GM12878 (cell line): ENCODE measurements around the gene SLC15A3. TPM values are rescaled to one million over a fixed set of nuclear protein-coding genes. Genes with fewer than 3 reads are reported as not detected.

Source experiments
- ATAC-seq: fragments of 200-7000 bp; cut with Tn5 transposase; 3 replicates; pipeline ENCODE4 v1.9.1; 2020; ENCODE audit warnings: mild to moderate bottlenecking, moderate library complexity
- BruUV-seq: library from RNA; stranded (reverse); fragments of 400-500 nt; replicated peaks from 2 replicates; lab custom pipeline; 2021; lab: Mats Ljungman, UMichigan
- CTCF ChIA-PET: fragments of 300-600 bp; sonication (Branson Sonifier 250); formaldehyde crosslinking; extraction: SDS; loops from one replicate; lab custom pipeline; 2021; ENCODE audit warnings: inconsistent platforms; lab: Yijun Ruan, JAX
- POLR2A ChIA-PET: fragments of 350-600 bp; formaldehyde crosslinking; extraction: SDS; loops from one replicate; lab custom pipeline; 2021; ENCODE audit warnings: inconsistent platforms; lab: Charles Lee
- RAD21 ChIA-PET: fragments of 300-600 bp; sonication (Branson Sonifier 250); formaldehyde crosslinking; loops from one replicate; lab custom pipeline; 2023; ENCODE audit warnings: antibody characterized with exemption; ENCODE audit not compliant: unreplicated experiment; lab: Charles Lee
- SMC1A ChIA-PET: fragments of 300-600 bp; sonication (Branson Sonifier 250); formaldehyde crosslinking; loops from one replicate; lab custom pipeline; 2023; ENCODE audit not compliant: unreplicated experiment, uncharacterized antibody; lab: Charles Lee
- DNase-seq: peaks from one replicate; pipeline ENCODE4 v3.0.0-alpha.2; 2011; ENCODE audit warnings: low read depth, low spot score
- FAIRE-seq: peaks from 3 replicates; lab custom pipeline; 2011; peaks lifted over from hg19 to GRCh38; lab: Jason Lieb, UNC
- H2AFZ ChIP-seq: 2 replicates; pipeline ENCODE4 v1.6.0; 2011; ENCODE audit warnings: low read depth, low read length, control low read depth; ENCODE audit not compliant: control insufficient read depth
- H3K27ac ChIP-seq: 2 replicates; pipeline ENCODE4 v1.5.1; 2011; ENCODE audit warnings: control low read depth; ENCODE audit not compliant: control insufficient read depth, insufficient read depth
- H3K27me3 ChIP-seq, 2 experiments: replicated peaks in 1 of 2; 2 replicates each; pipeline versions ENCODE4 v1.6.0 to v1.6.1; 2011; ENCODE audit warnings: low read length in 1 of 2; ENCODE audit not compliant: control insufficient read depth in 2 of 2, insufficient read depth in 2 of 2
- H3K36me3 ChIP-seq, 2 experiments: 2 replicates each; pipeline ENCODE4 v1.5.1; 2011; ENCODE audit warnings: low read length in 1 of 2; ENCODE audit not compliant: control insufficient read depth in 2 of 2, insufficient read depth in 2 of 2
- H3K4me1 ChIP-seq: 2 replicates; pipeline ENCODE4 v1.6.1; 2011; ENCODE audit warnings: mild to moderate bottlenecking, low read length, moderate library complexity, mixed read lengths; ENCODE audit not compliant: control insufficient read depth, insufficient read depth
- H3K4me2 ChIP-seq: 2 replicates; pipeline ENCODE4 v1.6.0; 2011; ENCODE audit warnings: control low read depth; ENCODE audit not compliant: control insufficient read depth, insufficient read depth
- H3K4me3 ChIP-seq: fragments of 200-600 bp; sonication (generic); 2 replicates; pipeline ENCODE4 v1.5.1; 2016
- H3K79me2 ChIP-seq: 2 replicates; pipeline ENCODE4 v1.6.0; 2011; ENCODE audit warnings: low read length; ENCODE audit not compliant: control insufficient read depth, insufficient read depth
- H3K9ac ChIP-seq: 2 replicates; pipeline ENCODE4 v1.8.0; 2011; ENCODE audit warnings: low read length, control low read depth, mixed read lengths; ENCODE audit not compliant: control insufficient read depth, insufficient read depth
- H3K9me3 ChIP-seq: replicated peaks from 3 replicates; pipeline ENCODE4 v1.5.1; 2011; ENCODE audit warnings: mild to moderate bottlenecking, low read length; ENCODE audit not compliant: control insufficient read depth, insufficient read depth
- H4K20me1 ChIP-seq: 2 replicates; pipeline ENCODE4 v1.6.0; 2011; ENCODE audit not compliant: control insufficient read depth, insufficient read depth
- CTCF ChIP-seq, 3 experiments: IDR thresholded peaks in 2 of 3; conservative IDR thresholded peaks in 1 of 3; 2 replicates each; pipeline ENCODE4 v1.5.1; 2011; ENCODE audit warnings: low read depth in 3 of 3, low read length in 3 of 3, mild to moderate bottlenecking in 3 of 3, control low read depth in 2 of 3, moderate library complexity in 2 of 3, inconsistent platforms in 1 of 3, mixed read lengths in 1 of 3; ENCODE audit not compliant: control insufficient read depth in 2 of 3, insufficient read depth in 1 of 3; ENCODE audit errors: extremely low read depth in 1 of 3
- ETV6 ChIP-seq, 2 experiments: fragments of 450-650 bp in 1 of 2; IDR thresholded peaks in 1 of 2; conservative IDR thresholded peaks in 1 of 2; 2 replicates each; pipeline ENCODE4 v1.6.1; 2014; ENCODE audit warnings: antibody characterized with exemption in 1 of 2, borderline replicate concordance in 1 of 2, low read depth in 1 of 2, mild to moderate bottlenecking in 1 of 2, moderate library complexity in 1 of 2
- HDGF ChIP-seq: fragments of 450-650 bp; IDR thresholded peaks from 2 replicates; pipeline ENCODE4 v1.6.1; 2016; ENCODE audit warnings: antibody characterized with exemption
- HSF1 ChIP-seq: fragments of 150-350 bp; IDR thresholded peaks from 2 replicates; pipeline ENCODE4 v1.6.1; 2014; ENCODE audit warnings: mild to moderate bottlenecking, low read depth, low read length
- KDM1A ChIP-seq: fragments of 200-600 bp; sonication (generic); IDR thresholded peaks from 2 replicates; pipeline ENCODE4 v1.6.1; 2016; ENCODE audit warnings: borderline replicate concordance
- MEF2B ChIP-seq: fragments of 450-650 bp; IDR thresholded peaks from 2 replicates; pipeline ENCODE4 v1.6.1; 2018; ENCODE audit warnings: mild to moderate bottlenecking, moderate library complexity; ENCODE audit not compliant: partially characterized antibody, poor library complexity, severe bottlenecking
- POU2F2 ChIP-seq: IDR thresholded peaks from 3 replicates; pipeline ENCODE4 v1.6.1; 2011; ENCODE audit warnings: low read depth, mild to moderate bottlenecking, low read length, borderline replicate concordance
- SMARCA5 ChIP-seq: fragments of 450-650 bp; IDR thresholded peaks from 2 replicates; pipeline ENCODE4 v1.6.1; 2017; ENCODE audit warnings: mild to moderate bottlenecking
- STAT1 ChIP-seq: fragments of 450-650 bp; conservative IDR thresholded peaks from 2 replicates; pipeline ENCODE4 v1.6.1; 2014; ENCODE audit warnings: antibody characterized with exemption, mild to moderate bottlenecking
- ZNF217 ChIP-seq: fragments of 450-650 bp; IDR thresholded peaks from 2 replicates; pipeline ENCODE4 v1.6.1; 2017; ENCODE audit warnings: antibody characterized with exemption, mild to moderate bottlenecking
- ZNF24 ChIP-seq: fragments of 450-650 bp; IDR thresholded peaks from 2 replicates; pipeline ENCODE4 v1.6.1; 2017; ENCODE audit warnings: antibody characterized with exemption, mild to moderate bottlenecking
- WGBS: methylation state at CpG from one replicate; pipeline ENCODE4 v1.1.6; 2016; ENCODE audit warnings: low lambda C conversion rate; ENCODE audit not compliant: insufficient replicate concordance, insufficient coverage; ENCODE audit errors: missing lambda C conversion rate; 5-methylcytosine and 5-hydroxymethylcytosine counted together
- in situ Hi-C: fragments of 300-500 bp; cut with MboI; formaldehyde crosslinking; loops from 9 replicates; pipeline ENCODE4 v1.14.3; 2018; ENCODE audit warnings: mixed read lengths
- intact Hi-C: fragments of 100-400 bp; cut with micrococcal nuclease; formaldehyde crosslinking; loops from one replicate; pipeline ENCODE4 v1.14.2; 2022; ENCODE audit not compliant: unreplicated experiment
- polyA plus RNA-seq, 11 experiments: library from polyadenylated mRNA; depleted of rRNA in 4 of 11; unstranded in 6 of 11; stranded (reverse) in 5 of 11; fragments of >200 nt; fragmentation: Nextera tagmentation in 4 of 11; fragmentation: Illumina TruSeq in 1 of 11; extraction: Ambion mirVana in 4 of 11; extraction: Trizol in 1 of 11; gene quantifications; 1 replicate in 1 of 11; 2 replicates in 10 of 11; pipeline versions ENCODE4 v1.2.1 to v1.2.3, GENCODE V29; 2011 to 2016; ENCODE audit warnings: inconsistent platforms in 2 of 11, missing spikeins in 2 of 11, low read depth in 1 of 11
- total RNA-seq, 4 experiments: library from RNA; depleted of rRNA in 3 of 4; stranded (reverse); fragments of >200 nt in 3 of 4; fragmentation: Illumina TruSeq in 1 of 4; extraction: Trizol in 1 of 4; gene quantifications; 2 replicates each; pipeline versions ENCODE4 v1.2.1 to v1.2.3, GENCODE V29; 2013 to 2021
- TF ChIP-seq, protein P1 (sequence below): IDR thresholded peaks from 2 replicates; pipeline ENCODE4 v1.6.1; 2011; ENCODE audit warnings: borderline replicate concordance, low read depth, mild to moderate bottlenecking, moderate library complexity, mixed read lengths, low read length; ENCODE audit not compliant: insufficient read depth; ENCODE audit errors: extremely low read length
- TF ChIP-seq, protein P2 (sequence below): IDR thresholded peaks from 2 replicates; pipeline ENCODE4 v1.6.1; 2012; ENCODE audit warnings: low read depth, low read length, improper control_type of control experiment
- TF ChIP-seq, protein P3 (sequence below): fragments of 450-650 bp; formaldehyde crosslinking; IDR thresholded peaks from 2 replicates; pipeline ENCODE4 v1.4.0; 2020; ENCODE audit warnings: mild to moderate bottlenecking, moderate library complexity

Gene SLC15A3
- total and polyA plus RNA-seq, 10 of the 15 experiments (the other 5 are each of a cell fraction or from before 2014, with no cell fraction given) = 17.7 to 102 (median 55.8) TPM

DNA sequence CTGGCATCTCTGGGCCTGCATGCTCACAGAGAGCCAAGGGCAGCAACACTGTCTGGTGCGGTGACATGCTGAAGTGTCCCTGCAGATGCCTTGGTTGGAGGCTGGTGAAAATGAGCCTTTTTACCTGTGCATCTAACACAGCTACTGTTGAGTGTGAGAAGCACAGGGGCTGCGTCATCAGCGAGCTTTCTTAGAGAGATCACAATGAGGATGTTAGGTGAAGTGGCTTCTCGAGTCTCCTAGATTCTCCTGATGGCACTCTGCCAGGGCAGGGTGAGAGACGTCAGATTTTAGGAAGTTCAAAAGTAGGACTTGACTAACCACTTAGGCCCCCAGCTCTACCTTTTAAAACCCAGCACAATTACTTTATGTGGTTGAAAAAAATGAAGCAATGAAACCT lies 3.6 kb upstream of the SLC15A3 start:
- intact Hi-C loops (loop anchor here (10.0 kb wide), 1 partner anchor 111 kb away; the partner anchor contains the start of gene CCDC86), in situ Hi-C loops (no loop called here)
- FAIRE-seq (no peak), DNase-seq (no peak), ATAC-seq (no peak)
- 55% methylated on average over 5 of the region's 5 CpGs for WGBS
- peaks cover 19% of the 10 kb centered on the region for H3K79me2 ChIP-seq
- no peak overlapping the region for H2AFZ ChIP-seq
- POLR2A ChIA-PET = interaction anchor here (0.7 to 1.5 kb wide), 2 partner anchors 205 to 242 kb away, joined by 4 to 6 read pairs; no protein-coding TSS in a partner anchor
- H3K4me1 ChIP-seq = peaks cover 28% of the 10 kb centered on the region
- no peaks in the 10 kb centered on the region for H3K36me3 ChIP-seq
- SMC1A ChIA-PET = interaction anchor here (0.8 kb wide), 1 partner anchor 157 kb away, joined by 3 read pairs; no protein-coding TSS in a partner anchor
- H3K27ac ChIP-seq = no peak overlapping the region
- RAD21 ChIA-PET = interaction anchor here (3.4 to 3.6 kb wide), 2 partner anchors 15 to 41 kb away, joined by 17 to 21 read pairs; partner anchors contain the start of genes CD6 and TMEM109
- H3K4me3 ChIP-seq = no peak overlapping the region
- CTCF ChIA-PET = interaction anchor here (0.6 to 2.8 kb wide), 4 partner anchors 14 to 231 kb away, joined by 3 to 18 read pairs (median 4); no protein-coding TSS in a partner anchor
- no peak overlapping the region for H3K9ac ChIP-seq
- no peaks in the 10 kb centered on the region for H4K20me1 ChIP-seq
- no peak overlapping the region for H3K4me2 ChIP-seq
- H3K9me3 ChIP-seq = no peaks in the 10 kb centered on the region; the same call in 2 of the 3 replicates
- no TSS peak for BruUV-seq
- H3K27me3 ChIP-seq = no peaks in the 10 kb centered on the region
- TF ChIP-seq HSF1 = no peak
- TF ChIP-seq POU2F2 = no peak
- no peak for TF ChIP-seq ZNF217
- no peak for TF ChIP-seq SMARCA5
- no peak for TF ChIP-seq MEF2B
- TF ChIP-seq, protein P1, sequence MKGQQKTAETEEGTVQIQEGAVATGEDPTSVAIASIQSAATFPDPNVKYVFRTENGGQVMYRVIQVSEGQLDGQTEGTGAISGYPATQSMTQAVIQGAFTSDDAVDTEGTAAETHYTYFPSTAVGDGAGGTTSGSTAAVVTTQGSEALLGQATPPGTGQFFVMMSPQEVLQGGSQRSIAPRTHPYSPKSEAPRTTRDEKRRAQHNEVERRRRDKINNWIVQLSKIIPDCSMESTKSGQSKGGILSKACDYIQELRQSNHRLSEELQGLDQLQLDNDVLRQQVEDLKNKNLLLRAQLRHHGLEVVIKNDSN = no peak
- TF ChIP-seq KDM1A = no peak
- TF ChIP-seq ZNF24 = no peak
- TF ChIP-seq ETV6 (conservative IDR thresholded peaks at IDR 0.05 in 1 of 2, IDR thresholded peaks at IDR 0.05 in 1 of 2; ENCODE audit: borderline replicate concordance in 1 of 2, low read depth in 1 of 2) = no peak
- TF ChIP-seq, protein P2, sequence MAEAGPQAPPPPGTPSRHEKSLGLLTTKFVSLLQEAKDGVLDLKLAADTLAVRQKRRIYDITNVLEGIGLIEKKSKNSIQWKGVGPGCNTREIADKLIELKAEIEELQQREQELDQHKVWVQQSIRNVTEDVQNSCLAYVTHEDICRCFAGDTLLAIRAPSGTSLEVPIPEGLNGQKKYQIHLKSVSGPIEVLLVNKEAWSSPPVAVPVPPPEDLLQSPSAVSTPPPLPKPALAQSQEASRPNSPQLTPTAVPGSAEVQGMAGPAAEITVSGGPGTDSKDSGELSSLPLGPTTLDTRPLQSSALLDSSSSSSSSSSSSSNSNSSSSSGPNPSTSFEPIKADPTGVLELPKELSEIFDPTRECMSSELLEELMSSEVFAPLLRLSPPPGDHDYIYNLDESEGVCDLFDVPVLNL = no peak
- TF ChIP-seq HDGF = no peak
- no peak for TF ChIP-seq CTCF (IDR thresholded peaks at IDR 0.05 in 2 of 3, conservative IDR thresholded peaks at IDR 0.05 in 1 of 3; ENCODE audit: control insufficient read depth in 2 of 3, extremely low read depth in 1 of 3, insufficient read depth in 1 of 3, low read depth in 3 of 3, low read length in 3 of 3)
- TF ChIP-seq, protein P3, sequence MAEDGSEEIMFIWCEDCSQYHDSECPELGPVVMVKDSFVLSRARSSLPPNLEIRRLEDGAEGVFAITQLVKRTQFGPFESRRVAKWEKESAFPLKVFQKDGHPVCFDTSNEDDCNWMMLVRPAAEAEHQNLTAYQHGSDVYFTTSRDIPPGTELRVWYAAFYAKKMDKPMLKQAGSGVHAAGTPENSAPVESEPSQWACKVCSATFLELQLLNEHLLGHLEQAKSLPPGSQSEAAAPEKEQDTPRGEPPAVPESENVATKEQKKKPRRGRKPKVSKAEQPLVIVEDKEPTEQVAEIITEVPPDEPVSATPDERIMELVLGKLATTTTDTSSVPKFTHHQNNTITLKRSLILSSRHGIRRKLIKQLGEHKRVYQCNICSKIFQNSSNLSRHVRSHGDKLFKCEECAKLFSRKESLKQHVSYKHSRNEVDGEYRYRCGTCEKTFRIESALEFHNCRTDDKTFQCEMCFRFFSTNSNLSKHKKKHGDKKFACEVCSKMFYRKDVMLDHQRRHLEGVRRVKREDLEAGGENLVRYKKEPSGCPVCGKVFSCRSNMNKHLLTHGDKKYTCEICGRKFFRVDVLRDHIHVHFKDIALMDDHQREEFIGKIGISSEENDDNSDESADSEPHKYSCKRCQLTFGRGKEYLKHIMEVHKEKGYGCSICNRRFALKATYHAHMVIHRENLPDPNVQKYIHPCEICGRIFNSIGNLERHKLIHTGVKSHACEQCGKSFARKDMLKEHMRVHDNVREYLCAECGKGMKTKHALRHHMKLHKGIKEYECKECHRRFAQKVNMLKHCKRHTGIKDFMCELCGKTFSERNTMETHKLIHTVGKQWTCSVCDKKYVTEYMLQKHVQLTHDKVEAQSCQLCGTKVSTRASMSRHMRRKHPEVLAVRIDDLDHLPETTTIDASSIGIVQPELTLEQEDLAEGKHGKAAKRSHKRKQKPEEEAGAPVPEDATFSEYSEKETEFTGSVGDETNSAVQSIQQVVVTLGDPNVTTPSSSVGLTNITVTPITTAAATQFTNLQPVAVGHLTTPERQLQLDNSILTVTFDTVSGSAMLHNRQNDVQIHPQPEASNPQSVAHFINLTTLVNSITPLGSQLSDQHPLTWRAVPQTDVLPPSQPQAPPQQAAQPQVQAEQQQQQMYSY = no peak
- TF ChIP-seq STAT1 = no peak
